GM12892 (cell line): ENCODE data around the gene SLC36A4. TPM values are rescaled to one million over a fixed set of nuclear protein-coding genes. Genes with fewer than 3 reads are reported as not detected.
"Not testable (repeated sequence)": the region's sequence is repeated elsewhere in the genome, so short reads cannot be mapped to it uniquely, and the experiment has no call there.

ENCODE experiments used
- DNase-seq: peaks from one replicate; pipeline ENCODE4 v3.0.0; 2011; ENCODE audit not compliant: insufficient read length
- FAIRE-seq: peaks from 2 replicates; lab custom pipeline; 2011; peaks lifted over from hg19 to GRCh38; lab: Jason Lieb, UNC
- POLR2A ChIP-seq: IDR thresholded peaks from 2 replicates; pipeline ENCODE4 v1.6.1; 2011; ENCODE audit warnings: low read depth, low read length, control low read depth
- POLR2AphosphoS5 ChIP-seq: IDR thresholded peaks from 2 replicates; pipeline ENCODE4 v1.6.1; 2011; ENCODE audit warnings: low read depth, low read length, control low read depth
- TAF1 ChIP-seq: IDR thresholded peaks from 2 replicates; pipeline ENCODE4 v1.6.1; 2011; ENCODE audit warnings: low read depth, mild to moderate bottlenecking, control low read depth, low read length, borderline replicate concordance
- polyA plus RNA-seq: library from polyadenylated mRNA; unstranded; fragments of >200 nt; gene quantifications from one replicate; pipeline ENCODE4 v1.2.1, GENCODE V29; 2012; ENCODE audit warnings: missing spikeins, inconsistent platforms; ENCODE audit not compliant: missing spikeins

The SLC36A4 gene
- 7.9 TPM for polyA plus RNA-seq

DNA sequence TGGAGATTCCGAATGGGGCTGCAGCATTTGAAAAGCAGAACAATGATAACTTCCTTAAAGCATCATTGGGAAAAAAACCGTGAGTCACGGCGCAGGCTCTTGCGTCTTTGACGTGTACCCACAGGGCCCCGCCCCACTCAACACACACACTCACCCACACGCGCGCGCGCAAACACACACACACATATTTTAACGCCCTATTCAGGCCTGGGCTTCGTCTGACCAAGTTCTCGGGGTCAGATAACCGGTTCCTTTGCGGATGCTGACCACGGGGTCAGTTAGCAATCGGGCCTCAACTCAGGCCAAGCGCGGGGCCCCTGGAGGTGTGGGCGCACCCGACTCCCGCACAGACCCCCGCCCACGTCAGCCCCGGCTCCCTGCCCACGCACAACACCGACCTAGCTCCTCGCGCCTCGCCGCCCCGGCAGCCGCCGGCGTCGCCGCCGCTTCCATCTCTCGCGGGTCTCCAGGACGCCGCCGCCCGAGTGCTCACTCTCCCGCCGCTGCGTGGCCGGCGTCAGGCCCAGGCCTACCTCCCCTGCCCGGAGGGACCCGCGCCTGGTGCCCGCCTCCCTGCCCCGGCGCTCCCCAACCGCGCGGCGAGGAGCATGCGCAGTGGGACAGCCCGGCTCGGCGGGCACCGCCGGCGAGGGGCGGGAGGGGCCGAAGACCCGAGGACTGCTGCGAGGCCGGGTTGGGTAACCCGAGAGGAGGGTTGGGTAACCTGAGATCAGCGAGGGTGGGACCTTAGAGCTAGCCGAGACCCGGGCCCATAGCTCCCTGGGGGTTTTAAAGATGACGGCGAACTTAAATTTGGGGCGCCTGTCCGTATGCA is at the start of gene SLC36A4:
TSS of gene SLC36A4 (minus strand) at position 612 of the 835 bp plus-strand sequence. CDS start at position 453, 159 bp downstream.
- FAIRE-seq (peak; percentile 100), DNase-seq (peak; percentile 48)
- peak; percentile 76 for TF ChIP-seq POLR2A
- TF ChIP-seq POLR2AphosphoS5, result peak; percentile 69
- no peak; the same call in 1 of the 2 replicates for TF ChIP-seq TAF1

DNA sequence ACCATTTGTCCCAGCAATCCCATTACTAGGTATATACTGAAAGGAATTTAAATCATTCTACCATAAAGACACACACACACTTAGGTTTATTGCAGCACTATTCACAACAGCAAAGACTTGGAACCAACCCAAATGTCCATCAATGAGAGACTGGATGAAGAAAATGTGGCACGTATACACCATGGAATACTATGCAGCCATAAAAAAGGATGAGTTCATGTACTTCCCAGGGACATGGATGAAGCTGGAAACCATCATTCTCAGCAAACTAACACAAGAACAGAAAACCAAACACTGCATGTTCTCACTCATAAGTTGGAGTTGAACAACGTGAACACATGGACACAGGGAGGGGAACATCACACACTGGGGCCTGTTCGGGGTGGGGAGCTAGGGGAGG is 49.0 kb upstream of the SLC36A4 start:
- not testable (repeated sequence) for DNase-seq, FAIRE-seq

- TF ChIP-seq POLR2A, result no peak
- no peak for TF ChIP-seq POLR2AphosphoS5
- DNase-seq (no peak), FAIRE-seq (no peak)
Observed at GRCh38 chr11:93244018-93244417, 46.2 kb upstream of the SLC36A4 start.

GRCh38 chr11:93239966-93240365 is 42.2 kb upstream of the SLC36A4 start:
- no peak for DNase-seq
- no peak for FAIRE-seq
- TF ChIP-seq TAF1 (no peak), POLR2A (no peak), POLR2AphosphoS5 (no peak)

DNA sequence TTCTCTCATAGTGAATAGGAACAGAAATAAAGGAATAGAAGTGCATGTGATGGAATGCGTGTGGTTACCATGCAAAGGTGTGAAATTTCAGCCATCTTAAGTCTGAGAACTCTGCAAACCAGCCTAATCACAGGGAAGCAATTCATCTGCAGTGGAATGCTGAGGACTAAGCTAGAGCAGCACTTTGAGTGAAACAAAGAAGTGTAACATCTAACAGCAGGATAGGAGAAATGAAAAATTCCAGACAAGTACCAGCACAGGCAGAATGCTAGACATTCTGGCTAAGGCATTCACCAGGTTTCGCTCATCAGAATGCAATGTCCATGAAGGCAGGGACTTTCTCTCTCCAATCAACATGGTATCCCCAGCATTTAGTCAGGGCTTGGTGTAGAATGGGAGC is 41.2 kb upstream of the SLC36A4 start:
- TF ChIP-seq POLR2A (no peak), TAF1 (no peak), POLR2AphosphoS5 (no peak)
- DNase-seq (no peak), FAIRE-seq (peak; percentile 61)

GRCh38 chr11:93236741-93237675 is 39.2 kb upstream of the SLC36A4 start:
- DNase-seq (no peak), FAIRE-seq (peak; percentile 88)
- TF ChIP-seq POLR2A, result no peak
- no peak for TF ChIP-seq POLR2AphosphoS5
- TF ChIP-seq TAF1, result no peak

GRCh38 chr11:93234602-93235207 is 36.9 kb upstream of the SLC36A4 start:
- TF ChIP-seq POLR2A (no peak), POLR2AphosphoS5 (no peak), TAF1 (no peak)
- FAIRE-seq (peak; percentile 100), DNase-seq (peak; percentile 25)

- FAIRE-seq (no peak), DNase-seq (no peak)
- TF ChIP-seq POLR2AphosphoS5 (no peak), POLR2A (no peak), TAF1 (no peak)
Observed at GRCh38 chr11:93229876-93230275, 32.1 kb upstream of the SLC36A4 start.

GRCh38 chr11:93225662-93226061 is 27.9 kb upstream of the SLC36A4 start:
- FAIRE-seq (no peak), DNase-seq (no peak)
- TF ChIP-seq POLR2AphosphoS5 (no peak), TAF1 (no peak), POLR2A (no peak)

GRCh38 chr11:93221539-93221938 is 23.7 kb upstream of the SLC36A4 start:
- DNase-seq (no peak), FAIRE-seq (no peak)
- no peak for TF ChIP-seq TAF1
- TF ChIP-seq POLR2A, result no peak
- TF ChIP-seq POLR2AphosphoS5, result no peak

- FAIRE-seq (no peak), DNase-seq (no peak)
- TF ChIP-seq POLR2AphosphoS5, result no peak
- no peak for TF ChIP-seq TAF1
- no peak for TF ChIP-seq POLR2A
Observed at GRCh38 chr11:93220078-93220477, 22.3 kb upstream of the SLC36A4 start.
